HFFc6 (cell line): ENCODE results near the gene CSTB. TPM values are rescaled to one million over a fixed set of nuclear protein-coding genes. Genes with fewer than 3 reads are reported as not detected.

ENCODE experiments used
- DNase-seq: peaks from one replicate; pipeline ENCODE4 v3.0.0-alpha.2; 2018
- H3K27ac Mint-ChIP-seq: 2 replicates; pipeline ENCODE4 v1.8.0; 2020; ENCODE audit warnings: mild to moderate bottlenecking, mixed read lengths
- H3K27me3 Mint-ChIP-seq: 2 replicates; pipeline ENCODE4 v1.8.0; 2021; ENCODE audit warnings: mild to moderate bottlenecking, moderate library complexity, mixed read lengths; ENCODE audit not compliant: insufficient read depth
- H3K36me3 Mint-ChIP-seq: 2 replicates; pipeline ENCODE4 v1.8.0; 2021; ENCODE audit warnings: low read depth, mixed read lengths
- H3K4me1 Mint-ChIP-seq: 2 replicates; pipeline ENCODE4 v1.8.0; 2020; ENCODE audit warnings: low read depth, mixed read lengths
- H3K4me3 Mint-ChIP-seq: 2 replicates; pipeline ENCODE4 v1.8.0; 2020; ENCODE audit warnings: mild to moderate bottlenecking, moderate library complexity, mixed read lengths
- H3K9me3 Mint-ChIP-seq: 2 replicates; pipeline ENCODE4 v1.8.0; 2020; ENCODE audit warnings: mild to moderate bottlenecking, mixed read lengths
- CTCF ChIP-seq: fragments of 200-600 bp; sonication (generic); IDR thresholded peaks from 2 replicates; pipeline ENCODE4 v1.5.0; 2021; ENCODE audit warnings: antibody characterized with exemption, mild to moderate bottlenecking
- total RNA-seq, 6 experiments: library from RNA; stranded (reverse); fragmentation: NEBNext Ultra II Directional; extraction: Animal tissue kit (Norgen Biotek cat#: 25700); gene quantifications; 2 replicates in 1 of 6; 3 replicates in 5 of 6; pipeline ENCODE4 v1.2.3, GENCODE V29; 2021

The CSTB gene
- total RNA-seq, 6 experiments from 2014 or later, result 56.7 to 71.4 (median 66.9) TPM

DNA sequence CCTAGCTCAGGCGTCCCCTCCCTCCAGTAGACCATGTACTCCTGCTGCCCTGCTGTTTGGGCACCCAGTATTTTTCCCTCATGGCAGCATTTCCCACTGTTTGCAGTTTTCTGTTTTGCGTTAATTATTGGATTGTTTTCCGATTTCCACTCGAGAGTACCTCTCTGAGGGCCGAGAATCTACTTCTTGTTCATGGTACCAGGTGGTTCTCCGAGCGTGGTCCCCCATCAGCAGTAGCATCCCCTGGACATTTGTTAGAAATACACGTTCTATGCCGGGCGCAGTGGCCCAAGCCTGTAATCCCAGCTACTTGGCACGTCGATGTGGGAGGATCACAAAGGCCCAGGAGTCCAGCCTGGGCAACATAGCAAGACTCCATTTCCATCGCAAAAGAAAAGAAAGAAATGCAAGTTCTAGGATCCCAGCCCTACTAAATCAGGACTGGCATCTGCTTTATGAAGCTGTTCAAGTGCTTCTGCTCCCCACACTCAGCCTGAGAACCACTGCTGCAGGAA lies 14.0 kb upstream of the CSTB start:
- peaks cover 18% of the 10 kb centered on the region; the same call in 1 of the 2 replicates for H3K4me1 Mint-ChIP-seq
- H3K9me3 Mint-ChIP-seq, result no peaks in the 10 kb centered on the region
- DNase-seq, result no peak
- H3K27me3 Mint-ChIP-seq, result no peaks in the 10 kb centered on the region; the same call in 1 of the 2 replicates
- peaks cover 9% of the 10 kb centered on the region for H3K36me3 Mint-ChIP-seq
- no peak for TF ChIP-seq CTCF
- H3K27ac Mint-ChIP-seq, result peak overlapping the region; percentile 69
- H3K4me3 Mint-ChIP-seq, result peak overlapping the region; percentile 97

DNA sequence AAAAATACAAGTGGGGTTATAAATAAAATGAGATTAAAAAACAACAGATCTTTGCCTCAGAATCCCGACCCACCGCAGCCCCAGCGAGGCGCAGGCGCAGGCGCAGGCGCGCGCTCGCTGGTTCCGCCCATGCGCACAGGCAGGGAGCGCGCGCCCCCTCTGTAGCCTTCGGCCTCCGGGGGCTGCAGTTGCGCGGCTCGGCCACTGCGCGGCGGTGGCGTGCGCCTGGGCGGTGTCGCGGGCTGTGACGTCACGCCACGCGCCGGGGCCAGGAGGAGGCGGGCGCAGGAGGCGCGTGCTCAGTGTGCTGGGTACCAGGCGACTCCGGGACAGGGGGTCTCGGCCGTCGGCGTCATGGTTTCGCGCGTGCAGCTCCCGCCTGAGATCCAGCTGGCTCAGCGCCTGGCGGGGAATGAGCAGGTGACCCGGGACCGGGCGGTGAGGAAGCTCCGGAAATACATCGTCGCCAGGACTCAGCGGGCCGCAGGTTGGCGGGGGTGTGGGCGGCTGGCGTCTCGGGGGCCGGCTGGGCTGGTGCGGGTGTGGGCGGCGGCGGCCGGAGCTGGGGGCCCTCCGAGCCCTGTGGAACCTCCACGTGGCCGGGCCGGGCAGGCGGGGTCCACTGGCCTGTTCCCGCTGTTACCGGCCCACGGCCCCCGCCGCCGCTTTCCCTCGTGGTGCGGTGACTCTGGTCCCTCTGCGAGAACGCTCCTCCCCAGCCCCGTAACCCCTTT lies 13.3 kb upstream of the CSTB start, which contains the start of gene RRP1:
Gene RRP1, plus strand, starts transcription at position 302 of the 734 bp plus-strand sequence. Its CDS starts 53 bp downstream, at position 355.
- Mint-ChIP-seq H3K4me1 (peaks cover 18% of the 10 kb centered on the region; the same call in 1 of the 2 replicates), H3K27ac (peak within 1 kb of the TSS; percentile 82), H3K9me3 (no peaks in the 10 kb centered on the region), H3K36me3 (peaks cover 9% of the 10 kb centered on the region), H3K27me3 (no peaks in the 10 kb centered on the region; the same call in 1 of the 2 replicates), H3K4me3 (peak within 1 kb of the TSS; percentile 97)
- DNase-seq, result peak; percentile 76
- TF ChIP-seq CTCF, result peak; percentile 100

- H3K27ac Mint-ChIP-seq, result no peak overlapping the region
- H3K27me3 Mint-ChIP-seq, result no peaks in the 10 kb centered on the region; the same call in none of the 2 replicates
- H3K4me1 Mint-ChIP-seq, result peaks cover 15% of the 10 kb centered on the region; the same call in 1 of the 2 replicates
- no peaks in the 10 kb centered on the region for H3K9me3 Mint-ChIP-seq
- TF ChIP-seq CTCF, result no peak
- peaks cover 2% of the 10 kb centered on the region for H3K36me3 Mint-ChIP-seq
- no peak for DNase-seq
- no peak overlapping the region for H3K4me3 Mint-ChIP-seq
These were observed 10.8 kb upstream of the CSTB start for GRCh38 chr21:43786807-43787440.

- H3K36me3 Mint-ChIP-seq, result no peaks in the 10 kb centered on the region
- no peak overlapping the region for H3K27ac Mint-ChIP-seq
- H3K4me3 Mint-ChIP-seq, result no peak overlapping the region
- no peaks in the 10 kb centered on the region for H3K9me3 Mint-ChIP-seq
- no peak for TF ChIP-seq CTCF
- no peak for DNase-seq
- H3K4me1 Mint-ChIP-seq, result peaks cover 13% of the 10 kb centered on the region; the same call in 1 of the 2 replicates
- no peaks in the 10 kb centered on the region; the same call in none of the 2 replicates for H3K27me3 Mint-ChIP-seq
These were observed 10.2 kb upstream of the CSTB start for GRCh38 chr21:43786300-43786806.

DNA sequence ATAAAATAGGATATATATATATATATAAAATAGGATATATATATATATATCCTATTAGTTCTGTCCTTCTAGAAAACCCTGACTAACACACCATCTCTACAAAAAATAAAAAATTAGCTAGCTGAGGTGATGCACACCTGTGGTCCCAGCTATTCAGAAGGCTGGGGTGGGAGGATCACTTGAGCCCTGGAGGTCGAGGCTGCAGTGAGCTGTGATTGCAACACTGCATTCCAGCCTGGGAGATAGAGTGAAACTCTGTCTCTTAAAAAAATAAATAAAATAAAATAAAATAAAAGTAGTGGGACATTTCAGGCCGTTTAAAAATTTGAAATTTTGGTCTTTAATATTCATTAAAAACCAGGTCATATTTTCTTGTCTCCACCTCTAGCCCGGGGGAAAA lies 9.0 kb upstream of the CSTB start:
- H3K4me1 Mint-ChIP-seq, result peaks cover 3% of the 10 kb centered on the region; the same call in 1 of the 2 replicates
- H3K27ac Mint-ChIP-seq, result no peak overlapping the region
- no peak for DNase-seq
- no peak overlapping the region for H3K4me3 Mint-ChIP-seq
- H3K27me3 Mint-ChIP-seq, result no peaks in the 10 kb centered on the region; the same call in none of the 2 replicates
- TF ChIP-seq CTCF, result no peak
- H3K9me3 Mint-ChIP-seq, result no peaks in the 10 kb centered on the region
- no peaks in the 10 kb centered on the region for H3K36me3 Mint-ChIP-seq
